ENCODE data around the gene SIRT5. TPM values are rescaled to one million over a fixed set of nuclear protein-coding genes. Genes with fewer than 3 reads are reported as not detected.

Gene SIRT5
- total RNA-seq, 1 donor from 2014 or later = 7.1 TPM

GRCh38 chr6:13539572-13539971, 34.8 kb upstream of the SIRT5 start:
- Histone ChIP-seq H3K36me3 (no peaks in the 10 kb centered on the region), H3K9me3 (no peaks in the 10 kb centered on the region), H3K4me1 (no peaks in the 10 kb centered on the region), H3K27ac (no peak overlapping the region), H3K4me3 (no peak overlapping the region), H3K27me3 (no peaks in the 10 kb centered on the region)
- intact Hi-C loops (cut with DNase I) = loop anchor here (5.0 kb wide), 1 partner anchor 202 kb away; no protein-coding TSS in a partner anchor
- no peak for DNase-seq (ENCODE audit: extremely low spot score in 2 of 2)
- no peak for TF ChIP-seq POLR2AphosphoS5 (IDR thresholded peaks at IDR 0.05; ENCODE audit: insufficient read depth in 1 of 2, low read depth in 1 of 2)
- no peak for TF ChIP-seq POLR2A (IDR thresholded peaks at IDR 0.05)
- TF ChIP-seq CTCF (IDR thresholded peaks at IDR 0.05) = no peak

- H3K27me3 ChIP-seq = no peaks in the 10 kb centered on the region
- no peaks in the 10 kb centered on the region for H3K9me3 ChIP-seq
- no peaks in the 10 kb centered on the region for H3K4me1 ChIP-seq
- intact Hi-C loops (cut with DNase I) = no loop called here
- DNase-seq (ENCODE audit: extremely low spot score in 2 of 2) = no peak
- no peak overlapping the region for H3K27ac ChIP-seq
- no peak overlapping the region for H3K4me3 ChIP-seq
- H3K36me3 ChIP-seq = no peaks in the 10 kb centered on the region
- TF ChIP-seq POLR2A (IDR thresholded peaks at IDR 0.05) = no peak
Observed at GRCh38 chr6:13541496-13541895, 32.9 kb upstream of the SIRT5 start.

DNA sequence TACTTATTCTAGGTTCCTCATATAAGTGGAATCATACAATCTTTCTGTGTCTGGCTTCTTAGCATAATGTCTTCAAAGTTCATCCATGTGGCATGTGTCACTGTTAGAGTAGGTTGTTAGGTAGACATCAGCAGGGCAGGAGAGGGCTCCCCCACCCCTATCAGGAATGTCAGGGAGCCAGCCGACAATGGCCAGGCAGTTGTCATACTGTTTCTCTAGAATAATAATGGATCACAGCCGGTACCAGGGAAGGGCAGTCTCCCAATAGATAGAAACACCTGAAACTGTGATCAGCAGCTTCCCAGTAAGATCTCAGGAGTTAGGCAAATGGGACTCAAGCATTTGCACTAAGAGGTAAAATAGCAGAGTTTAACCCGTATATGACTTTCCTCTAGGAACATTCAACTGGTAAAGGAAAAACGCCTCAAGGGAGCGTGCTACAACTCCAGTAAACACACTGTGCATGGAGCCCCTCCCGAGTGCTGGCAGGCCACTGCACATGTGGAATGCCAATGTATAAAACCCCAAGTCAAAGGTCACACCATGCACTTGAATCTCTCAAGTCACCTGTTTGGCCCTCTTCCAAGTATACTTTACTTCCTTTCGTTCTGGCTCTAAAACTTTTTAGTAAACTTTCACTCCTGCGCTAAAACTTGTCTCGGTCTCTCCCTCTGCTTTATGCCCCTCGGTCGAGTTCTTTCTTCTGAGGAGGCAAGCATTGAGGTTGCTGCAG, 29.8 kb upstream of the SIRT5 start:
- Histone ChIP-seq H3K27me3 (no peaks in the 10 kb centered on the region), H3K36me3 (no peaks in the 10 kb centered on the region), H3K9me3 (no peaks in the 10 kb centered on the region), H3K4me3 (no peak overlapping the region), H3K27ac (no peak overlapping the region), H3K4me1 (no peaks in the 10 kb centered on the region)
- DNase-seq (ENCODE audit: extremely low spot score in 2 of 2) = no peak
- TF ChIP-seq POLR2AphosphoS5 (IDR thresholded peaks at IDR 0.05; ENCODE audit: insufficient read depth in 1 of 2, low read depth in 1 of 2) = no peak
- no peak for TF ChIP-seq POLR2A (IDR thresholded peaks at IDR 0.05)
- no peak for TF ChIP-seq CTCF (IDR thresholded peaks at IDR 0.05)
- intact Hi-C loops (cut with DNase I) = no loop called here

GRCh38 chr6:13545885-13546284, 28.5 kb upstream of the SIRT5 start:
- H3K27me3 ChIP-seq = no peaks in the 10 kb centered on the region
- H3K4me3 ChIP-seq = no peak overlapping the region
- H3K4me1 ChIP-seq = no peaks in the 10 kb centered on the region
- H3K36me3 ChIP-seq = no peaks in the 10 kb centered on the region
- TF ChIP-seq POLR2A (IDR thresholded peaks at IDR 0.05) (no peak), POLR2AphosphoS5 (IDR thresholded peaks at IDR 0.05; ENCODE audit: insufficient read depth in 1 of 2, low read depth in 1 of 2) (no peak), CTCF (IDR thresholded peaks at IDR 0.05) (no peak)
- no peaks in the 10 kb centered on the region for H3K9me3 ChIP-seq
- no peak for DNase-seq (ENCODE audit: extremely low spot score in 2 of 2)
- no peak overlapping the region for H3K27ac ChIP-seq
- intact Hi-C loops (cut with DNase I) = no loop called here

GRCh38 chr6:13548500-13549210, 25.7 kb upstream of the SIRT5 start:
- intact Hi-C loops (cut with DNase I) = no loop called here
- Histone ChIP-seq H3K27me3 (no peaks in the 10 kb centered on the region), H3K36me3 (no peaks in the 10 kb centered on the region), H3K4me3 (no peak overlapping the region), H3K4me1 (no peaks in the 10 kb centered on the region), H3K9me3 (no peaks in the 10 kb centered on the region), H3K27ac (no peak overlapping the region)
- TF ChIP-seq POLR2A (IDR thresholded peaks at IDR 0.05) (no peak), POLR2AphosphoS5 (IDR thresholded peaks at IDR 0.05; ENCODE audit: insufficient read depth in 1 of 2, low read depth in 1 of 2) (no peak), CTCF (IDR thresholded peaks at IDR 0.05) (no peak)
- DNase-seq (ENCODE audit: extremely low spot score in 2 of 2) = no peak

Measured in vagina (tissue), 2 donors.